T-helper 1 cell treated with Interleukin-12 subunit alpha and Interleukin-12 subunit beta and Interleukin-4 antibody, amounts not matched to agents 30 ng/mL and 1 ng/mL, for 36 hours (primary cell): Measurements from ENCODE around the gene IPPK. TPM values are rescaled to one million over a fixed set of nuclear protein-coding genes. Genes with fewer than 3 reads are reported as not detected.
"Not testable (repeated sequence)": the region's sequence is repeated elsewhere in the genome, so short reads cannot be mapped to it uniquely, and the experiment has no call there.

ENCODE experiments used
- intact Hi-C: fragments of 100-400 bp; cut with micrococcal nuclease; formaldehyde crosslinking; loops from one replicate; pipeline ENCODE4 v1.15.1; 2024
- total RNA-seq: library from RNA; stranded (reverse); gene quantifications from 2 replicates; pipeline ENCODE4 v1.2.3, GENCODE V29; 2022

IPPK gene
- total RNA-seq, 1 donor from 2014 or later: 17.5 TPM

DNA sequence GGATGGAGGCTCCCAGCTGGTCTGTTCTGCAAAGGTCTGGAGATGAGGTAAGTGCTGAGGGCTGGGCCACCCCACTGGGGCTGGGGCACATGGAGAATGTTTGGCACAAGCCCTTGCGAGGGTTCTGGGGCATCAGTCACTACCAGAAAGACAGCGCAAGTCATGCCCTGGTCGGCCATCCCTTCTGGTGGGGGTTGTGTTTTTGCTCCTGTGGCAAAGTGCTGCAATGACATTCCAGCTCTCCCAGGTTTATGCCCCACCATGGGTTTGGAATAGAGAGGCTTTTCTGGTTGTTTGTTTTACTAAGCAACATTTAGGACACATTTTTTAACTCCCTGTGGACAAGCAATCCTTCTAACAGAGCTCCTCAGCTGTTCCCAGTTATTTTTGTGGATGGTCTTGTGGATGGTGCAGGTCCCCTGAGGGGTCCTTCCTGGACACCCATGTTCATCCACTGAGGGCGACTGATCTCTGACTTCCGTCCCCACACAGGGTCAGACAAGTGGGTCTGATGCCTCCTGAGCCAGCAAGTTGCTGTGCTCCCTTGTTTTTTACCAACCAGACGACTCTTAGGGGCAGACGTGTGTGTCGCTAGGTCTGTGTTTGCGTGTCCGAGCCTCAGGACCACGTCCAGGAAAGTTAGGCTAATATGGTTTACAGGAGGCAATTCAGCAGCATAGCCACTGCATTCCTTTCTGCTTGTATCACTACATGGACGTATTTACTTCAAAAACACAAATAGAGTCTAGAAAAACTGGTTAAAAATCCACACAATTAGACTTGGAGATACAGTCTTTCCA, 69.3 kb downstream of the IPPK start:
- intact Hi-C loops: no loop called here

DNA sequence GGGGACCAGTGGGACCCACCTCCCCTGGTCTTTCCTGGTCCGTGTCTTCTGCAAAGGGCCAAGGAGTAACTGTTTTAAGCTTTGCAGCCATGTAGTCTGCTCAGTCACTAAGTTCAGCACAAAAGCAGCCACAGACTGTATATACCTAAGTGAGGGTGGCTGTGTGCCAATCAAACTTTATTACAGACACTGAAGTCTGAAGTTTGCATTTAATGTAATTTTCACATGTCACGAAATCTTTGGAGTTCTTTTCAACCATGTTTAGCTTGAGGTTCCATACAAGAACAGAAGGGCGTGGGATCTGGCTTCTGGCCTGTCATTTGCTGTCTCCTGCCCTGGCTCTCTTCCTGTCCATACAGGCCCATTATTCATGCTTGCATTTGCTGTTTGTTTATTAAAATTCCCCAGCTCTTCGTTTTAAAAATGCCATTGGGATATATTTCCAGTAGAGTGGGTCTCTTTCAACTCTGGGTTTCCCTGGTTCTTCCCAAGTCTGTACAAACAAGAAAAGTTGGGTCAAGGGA, 69.9 kb downstream of the IPPK start:
- intact Hi-C loops: no loop called here

DNA sequence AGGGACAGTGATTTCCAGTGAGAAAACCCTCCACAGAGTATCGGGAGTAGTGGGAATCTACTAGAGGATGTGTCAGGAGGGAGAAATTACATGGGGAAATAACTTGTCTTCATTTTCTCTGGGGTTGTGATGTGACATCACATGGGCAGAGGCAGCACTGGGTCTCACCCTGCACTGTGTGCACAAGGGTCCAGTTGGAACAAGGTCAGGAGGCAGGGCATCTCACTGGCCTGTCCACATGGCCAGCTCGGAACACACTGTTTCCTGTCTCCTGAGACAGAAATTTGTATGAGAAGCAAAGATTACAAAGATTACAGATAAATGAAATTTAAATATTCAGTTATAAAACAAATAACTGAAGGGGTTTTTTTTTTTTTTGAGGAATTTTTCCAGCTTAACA, 71.5 kb downstream of the IPPK start:
- intact Hi-C loops: no loop called here

DNA sequence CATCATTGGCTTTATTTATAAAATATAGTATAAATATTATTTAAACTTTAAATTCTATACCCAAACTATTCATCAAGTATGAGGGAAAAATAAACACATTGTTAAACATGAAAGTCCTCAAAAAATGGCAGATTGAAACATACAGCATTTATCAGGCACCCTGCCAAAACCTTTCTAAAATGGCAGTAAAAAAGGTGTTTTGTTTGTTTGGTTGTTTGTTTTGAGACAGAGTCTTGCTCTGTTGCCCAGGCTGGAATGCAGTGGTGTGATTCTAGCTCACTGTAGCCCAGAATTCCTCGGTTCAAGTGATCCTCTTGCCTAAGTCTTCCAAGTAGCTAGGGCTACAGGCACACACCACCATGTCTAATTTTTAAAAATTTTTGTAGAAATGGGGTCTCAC, 74.0 kb downstream of the IPPK start:
- intact Hi-C loops: no loop called here

GRCh38 chr9:92595075-92595474, 74.9 kb downstream of the IPPK start:
- intact Hi-C loops: not testable (repeated sequence)

DNA sequence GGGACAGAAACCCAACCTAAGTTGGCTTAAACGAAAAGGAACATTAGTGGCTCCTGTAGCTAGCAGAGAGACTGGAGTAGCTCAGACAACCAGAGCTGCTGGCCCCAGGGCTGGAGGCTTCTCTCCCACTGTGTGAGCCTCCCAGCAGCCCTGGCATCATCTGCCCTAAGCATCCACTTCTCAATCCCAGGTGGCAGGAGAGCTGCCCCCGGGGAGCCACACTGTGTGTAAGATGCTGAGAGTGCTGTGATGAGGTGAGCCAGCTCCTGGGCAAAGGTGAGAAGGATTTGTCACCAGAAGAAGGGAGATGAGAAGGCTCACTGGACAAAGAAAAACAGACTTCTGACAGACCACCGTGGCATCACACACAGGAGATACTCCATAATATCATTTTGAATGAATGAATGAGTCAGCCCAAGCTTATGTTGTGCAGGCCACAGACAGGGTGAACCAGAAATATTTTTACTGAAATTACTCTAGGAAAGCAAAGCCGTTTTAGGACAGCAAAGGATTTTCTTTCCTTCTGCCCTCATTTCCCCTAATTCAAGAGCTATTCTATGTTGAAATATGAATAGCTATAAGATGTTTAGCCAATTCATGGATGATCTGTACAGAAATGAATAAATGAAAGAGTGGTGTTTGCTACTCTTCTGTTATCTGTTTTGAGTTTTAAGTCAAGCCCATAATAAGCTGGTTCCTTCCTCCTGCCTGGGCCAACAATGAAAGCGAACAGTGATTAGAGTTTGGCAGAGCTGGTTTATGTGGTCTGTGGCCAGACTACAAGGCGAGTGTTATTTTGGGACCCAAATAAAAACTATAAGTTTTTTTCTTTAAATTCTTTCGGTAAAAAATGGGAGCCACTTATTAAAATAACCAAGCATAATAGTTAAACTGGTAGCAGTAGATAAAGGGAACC, 76.7 kb downstream of the IPPK start:
- intact Hi-C loops: no loop called here

GRCh38 chr9:92592537-92592936, 77.4 kb downstream of the IPPK start:
- intact Hi-C loops: no loop called here

- intact Hi-C loops: no loop called here
Observed at GRCh38 chr9:92590377-92590776, 79.6 kb downstream of the IPPK start.

GRCh38 chr9:92589923-92590322, 80.0 kb downstream of the IPPK start:
- intact Hi-C loops: no loop called here

GRCh38 chr9:92576175-92576574, 93.8 kb downstream of the IPPK start:
- intact Hi-C loops: no loop called here

DNA sequence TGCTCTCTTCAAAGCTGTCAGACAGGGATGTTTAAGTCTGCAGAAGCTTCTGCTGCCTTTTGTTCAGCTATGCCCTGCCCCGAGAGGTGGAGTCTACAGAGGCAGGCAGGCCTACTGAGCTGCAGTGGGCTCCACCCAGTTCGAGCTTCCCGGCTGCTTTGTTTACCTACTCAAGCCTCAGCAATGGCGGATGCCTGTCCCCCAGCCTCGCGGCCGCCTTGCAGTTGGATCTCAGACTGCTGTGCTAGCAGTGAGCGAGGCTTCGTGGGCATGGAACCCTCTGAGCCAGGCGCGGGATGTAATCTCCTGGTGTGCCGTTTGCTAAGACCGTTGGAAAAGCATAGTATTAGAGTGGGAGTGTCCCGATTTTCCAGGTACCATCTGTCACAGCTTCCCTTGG, 96.3 kb downstream of the IPPK start:
- intact Hi-C loops: not testable (repeated sequence)

DNA sequence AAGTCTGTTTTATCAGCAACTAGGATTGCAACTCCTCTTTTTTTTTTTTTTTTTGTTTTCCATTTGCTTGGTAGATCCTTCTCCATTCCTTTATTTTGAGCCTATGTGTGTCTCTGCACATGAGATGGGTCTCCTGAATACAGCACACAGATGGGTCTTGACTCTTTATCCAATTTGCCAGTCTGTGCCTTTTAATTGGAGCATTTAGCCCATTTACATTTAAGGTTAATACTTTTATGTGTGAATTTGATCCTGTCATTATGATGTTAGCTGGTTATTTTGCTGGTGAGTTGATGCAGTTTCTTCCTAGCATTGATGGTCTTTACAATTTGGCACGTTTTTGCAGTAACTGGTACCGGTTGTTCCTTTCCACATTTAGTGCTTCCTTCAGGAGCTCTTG, 98.1 kb downstream of the IPPK start:
- intact Hi-C loops: not testable (repeated sequence)

DNA sequence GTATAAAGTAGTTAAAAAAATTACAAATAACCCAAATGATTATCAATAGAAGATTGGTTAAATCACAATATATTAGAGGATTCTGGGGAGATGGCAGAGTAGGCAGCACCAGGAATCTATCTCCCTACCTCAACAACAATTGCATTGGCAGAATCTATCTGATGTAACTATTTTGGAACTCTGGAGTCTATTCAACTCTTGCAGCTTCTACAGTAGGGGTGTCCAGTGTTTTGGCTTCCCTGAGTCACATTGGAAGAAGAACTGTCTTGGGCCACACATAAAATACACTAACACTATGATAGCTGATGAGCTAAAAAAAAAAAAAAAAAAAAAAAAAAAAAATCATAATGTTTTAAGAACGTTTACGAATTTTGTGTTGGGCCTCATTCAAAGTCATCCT, 104.9 kb downstream of the IPPK start:
- intact Hi-C loops: no loop called here

GRCh38 chr9:92564504-92564903, 105.4 kb downstream of the IPPK start:
- intact Hi-C loops: no loop called here

Other genes starting within 250 kb of the IPPK start
- gene OMD, start 245.7 kb downstream of the IPPK start, total RNA-seq: not detected in 2 replicates
- gene ASPN, start 187.6 kb downstream of the IPPK start, total RNA-seq: not detected in 2 replicates
- not detected in 2 replicates for gene ECM2, start 134.1 kb downstream of the IPPK start, total RNA-seq
- 27.1 and 28.2 TPM in 2 replicates for gene BICD2, start 94.7 kb upstream of the IPPK start, total RNA-seq
- gene ZNF484, start 207.9 kb upstream of the IPPK start, total RNA-seq: 13.0 and 13.9 TPM in 2 replicates